Heart left ventricle (tissue), 13 donors: ENCODE data around the gene RFX4.

ENCODE experiments used
- CTCF ChIP-seq, 12 donors: fragments of 200-600 bp; sonication (generic) in 4 of 12; IDR thresholded peaks; one replicate each; pipeline versions ENCODE4 v1.5.0 to v1.8.0; 2018 to 2022; ENCODE audit warnings: antibody characterized with exemption in 12 of 12, mild to moderate bottlenecking in 5 of 12
- POLR2A ChIP-seq, 2 donors: fragments of 450-650 bp; IDR thresholded peaks; one replicate each; pipeline ENCODE4 v1.6.1; 2017; ENCODE audit warnings: antibody characterized with exemption in 2 of 2, mild to moderate bottlenecking in 2 of 2, moderate library complexity in 2 of 2
- donor health status: ischemic (EF 13 %, LVEDD 7.1; RV severe dilation, severe dysfunction).
- donor health status: DM: no; HTN: yes; CAD: no.
- donor health status: DM: no; HTN: no; CAD: no.
- donor health status: ischemic (EF 25% LVEDD 6.9; RV normal size, moderate dysfunction).
- donor health status: ischemic (EF 25% LVEDD 5.7; RV mildly dilated, moderate dysfunction).
- donor health status: ischemic (EF 35%, LVEDD 5.7; RV mildly dilated, moderate dysfunction).
- donor health status: nonischemic (EF 11% LVEDD 7.7; RV severe dilation, severe dysfunction).
- donor health status: DM: yes; HTN: yes; CAD: no.
- donor health status: PGD.
- donor health status: ischemic (EF 29% LVEDD 5.4; RV normal size, mild dysfunction).
- donor health status: nonischemic (EF 23%, LVEDD 6.1; RV moderate dilation, normal function).

GRCh38 chr12:106645074-106645421 lies 62.2 kb downstream of the RFX4 start:
- no peak for TF ChIP-seq CTCF (IDR thresholded peaks at IDR 0.05)
- TF ChIP-seq POLR2A (IDR thresholded peaks at IDR 0.05): no peak
